ENCODE results near the gene GRIK3. TPM values are rescaled to one million over a fixed set of nuclear protein-coding genes. Genes with fewer than 3 reads are reported as not detected.

Gene GRIK3
- total and polyA plus RNA-seq, 4 donors: 0.68 to 1.6 TPM; not detected in 2

GRCh38 chr1:36836916-36837315, 197.4 kb downstream of the GRIK3 start:
- ATAC-seq (ENCODE audit: low FRiP score) (no peak), DNase-seq (no peak)
- intact Hi-C loops (cut with DNase I): no loop called here
- WGBS, 2 donors: 43 to 45% methylated on average over 3 of the region's 3 CpGs
- Histone ChIP-seq H3K27me3 (ENCODE audit: control insufficient read depth in 1 of 2, insufficient read depth in 2 of 2, low read length in 1 of 2) (no peaks in the 10 kb centered on the region), H3K4me3 (ENCODE audit: low read length in 2 of 2) (no peak overlapping the region), H3K27ac (ENCODE audit: low read depth in 1 of 2, low read length in 2 of 2) (no peak overlapping the region), H3K36me3 (ENCODE audit: control insufficient read depth in 1 of 2, insufficient read depth in 2 of 2, low read length in 1 of 2) (no peaks in the 10 kb centered on the region), H3K9me3 (ENCODE audit: control insufficient read depth, low read length) (no peaks in the 10 kb centered on the region), H3K4me1 (ENCODE audit: control insufficient read depth in 1 of 2, insufficient read depth in 2 of 2, low read length in 2 of 2) (no peaks in the 10 kb centered on the region)

GRCh38 chr1:36836196-36836883, 198.0 kb downstream of the GRIK3 start:
- Histone ChIP-seq H3K4me3 (ENCODE audit: low read length in 2 of 2) (no peak overlapping the region), H3K4me1 (ENCODE audit: control insufficient read depth in 1 of 2, insufficient read depth in 2 of 2, low read length in 2 of 2) (no peaks in the 10 kb centered on the region), H3K27me3 (ENCODE audit: control insufficient read depth in 1 of 2, insufficient read depth in 2 of 2, low read length in 1 of 2) (no peaks in the 10 kb centered on the region), H3K36me3 (ENCODE audit: control insufficient read depth in 1 of 2, insufficient read depth in 2 of 2, low read length in 1 of 2) (no peaks in the 10 kb centered on the region), H3K27ac (ENCODE audit: low read depth in 1 of 2, low read length in 2 of 2) (no peak overlapping the region), H3K9me3 (ENCODE audit: control insufficient read depth, low read length) (no peaks in the 10 kb centered on the region)
- WGBS, 2 donors: 60 to 63% methylated on average over 11 of the region's 11 CpGs
- intact Hi-C loops (cut with DNase I): no loop called here
- no peak for ATAC-seq (ENCODE audit: low FRiP score)
- peak in 1 of 2 donors; percentile 36 for DNase-seq

- Histone ChIP-seq H3K4me1 (ENCODE audit: control insufficient read depth in 1 of 2, insufficient read depth in 2 of 2, low read length in 2 of 2) (no peaks in the 10 kb centered on the region), H3K4me3 (ENCODE audit: low read length in 2 of 2) (no peak overlapping the region), H3K9me3 (ENCODE audit: control insufficient read depth, low read length) (no peaks in the 10 kb centered on the region), H3K27ac (ENCODE audit: low read depth in 1 of 2, low read length in 2 of 2) (no peak overlapping the region), H3K36me3 (ENCODE audit: control insufficient read depth in 1 of 2, insufficient read depth in 2 of 2, low read length in 1 of 2) (no peaks in the 10 kb centered on the region), H3K27me3 (ENCODE audit: control insufficient read depth in 1 of 2, insufficient read depth in 2 of 2, low read length in 1 of 2) (no peaks in the 10 kb centered on the region)
- DNase-seq (peak in 1 of 2 donors; percentile 64), ATAC-seq (ENCODE audit: low FRiP score) (no peak)
- intact Hi-C loops (cut with DNase I): no loop called here
- 63 to 65% methylated on average over 4 of the region's 4 CpGs for WGBS, 2 donors
These were observed 198.6 kb downstream of the GRIK3 start for GRCh38 chr1:36835696-36836095.

- WGBS, 2 donors: 41 to 52% methylated on average over 4 of the region's 4 CpGs
- H3K9me3 ChIP-seq (ENCODE audit: control insufficient read depth, low read length): no peaks in the 10 kb centered on the region
- H3K27me3 ChIP-seq (ENCODE audit: control insufficient read depth in 1 of 2, insufficient read depth in 2 of 2, low read length in 1 of 2): no peaks in the 10 kb centered on the region
- DNase-seq: no peak
- no peak overlapping the region for H3K27ac ChIP-seq (ENCODE audit: low read depth in 1 of 2, low read length in 2 of 2)
- intact Hi-C loops (cut with DNase I): no loop called here
- ATAC-seq (ENCODE audit: low FRiP score): no peak
- H3K4me1 ChIP-seq (ENCODE audit: control insufficient read depth in 1 of 2, insufficient read depth in 2 of 2, low read length in 2 of 2): no peaks in the 10 kb centered on the region
- no peak overlapping the region for H3K4me3 ChIP-seq (ENCODE audit: low read length in 2 of 2)
- no peaks in the 10 kb centered on the region for H3K36me3 ChIP-seq (ENCODE audit: control insufficient read depth in 1 of 2, insufficient read depth in 2 of 2, low read length in 1 of 2)
These were observed 199.2 kb downstream of the GRIK3 start for GRCh38 chr1:36835017-36835695.

GRCh38 chr1:36834586-36834985, 199.7 kb downstream of the GRIK3 start:
- Histone ChIP-seq H3K4me1 (ENCODE audit: control insufficient read depth in 1 of 2, insufficient read depth in 2 of 2, low read length in 2 of 2) (no peaks in the 10 kb centered on the region), H3K9me3 (ENCODE audit: control insufficient read depth, low read length) (no peaks in the 10 kb centered on the region), H3K36me3 (ENCODE audit: control insufficient read depth in 1 of 2, insufficient read depth in 2 of 2, low read length in 1 of 2) (no peaks in the 10 kb centered on the region), H3K4me3 (ENCODE audit: low read length in 2 of 2) (no peak overlapping the region), H3K27ac (ENCODE audit: low read depth in 1 of 2, low read length in 2 of 2) (no peak overlapping the region), H3K27me3 (ENCODE audit: control insufficient read depth in 1 of 2, insufficient read depth in 2 of 2, low read length in 1 of 2) (no peaks in the 10 kb centered on the region)
- 82 to 86% methylated on average over 5 of the region's 5 CpGs for WGBS, 2 donors
- intact Hi-C loops (cut with DNase I): no loop called here
- no peak for ATAC-seq (ENCODE audit: low FRiP score)
- peak in 1 of 2 donors; percentile 42 for DNase-seq

GRCh38 chr1:36831186-36831810, 203.0 kb downstream of the GRIK3 start:
- intact Hi-C loops (cut with DNase I): no loop called here
- 44% methylated on average over 9 of the region's 9 CpGs for WGBS, 2 donors
- DNase-seq: peak in 1 of 2 donors; percentile 21

GRCh38 chr1:36829961-36830360, 204.4 kb downstream of the GRIK3 start:
- 78 to 81% methylated on average over 4 of the region's 4 CpGs for WGBS, 2 donors
- no peaks in the 10 kb centered on the region for H3K36me3 ChIP-seq (ENCODE audit: control insufficient read depth in 1 of 2, insufficient read depth in 2 of 2, low read length in 1 of 2)
- no peaks in the 10 kb centered on the region for H3K9me3 ChIP-seq (ENCODE audit: control insufficient read depth, low read length)
- intact Hi-C loops (cut with DNase I): no loop called here
- ATAC-seq (ENCODE audit: low FRiP score) (no peak), DNase-seq (peak in 1 of 2 donors; percentile 5)
- H3K27ac ChIP-seq (ENCODE audit: low read depth in 1 of 2, low read length in 2 of 2): no peak overlapping the region
- no peaks in the 10 kb centered on the region for H3K4me1 ChIP-seq (ENCODE audit: control insufficient read depth in 1 of 2, insufficient read depth in 2 of 2, low read length in 2 of 2)
- H3K27me3 ChIP-seq (ENCODE audit: control insufficient read depth in 1 of 2, insufficient read depth in 2 of 2, low read length in 1 of 2): no peaks in the 10 kb centered on the region
- H3K4me3 ChIP-seq (ENCODE audit: low read length in 2 of 2): no peak overlapping the region

More at GRCh38 chr1:36831186-36831810, 203.0 kb downstream of the GRIK3 start:
- no peak for ATAC-seq (ENCODE audit: low FRiP score)
- H3K27me3 ChIP-seq (ENCODE audit: control insufficient read depth in 1 of 2, insufficient read depth in 2 of 2, low read length in 1 of 2): no peaks in the 10 kb centered on the region
- no peak overlapping the region for H3K27ac ChIP-seq (ENCODE audit: low read depth in 1 of 2, low read length in 2 of 2)
- no peaks in the 10 kb centered on the region for H3K4me1 ChIP-seq (ENCODE audit: control insufficient read depth in 1 of 2, insufficient read depth in 2 of 2, low read length in 2 of 2)
- no peaks in the 10 kb centered on the region for H3K9me3 ChIP-seq (ENCODE audit: control insufficient read depth, low read length)
- H3K36me3 ChIP-seq (ENCODE audit: control insufficient read depth in 1 of 2, insufficient read depth in 2 of 2, low read length in 1 of 2): no peaks in the 10 kb centered on the region
- H3K4me3 ChIP-seq (ENCODE audit: low read length in 2 of 2): no peak overlapping the region

- Histone ChIP-seq H3K27ac (ENCODE audit: low read depth in 1 of 2, low read length in 2 of 2) (no peak overlapping the region), H3K4me3 (ENCODE audit: low read length in 2 of 2) (no peak overlapping the region), H3K9me3 (ENCODE audit: control insufficient read depth, low read length) (no peaks in the 10 kb centered on the region), H3K36me3 (ENCODE audit: control insufficient read depth in 1 of 2, insufficient read depth in 2 of 2, low read length in 1 of 2) (no peaks in the 10 kb centered on the region), H3K4me1 (ENCODE audit: control insufficient read depth in 1 of 2, insufficient read depth in 2 of 2, low read length in 2 of 2) (no peaks in the 10 kb centered on the region), H3K27me3 (ENCODE audit: control insufficient read depth in 1 of 2, insufficient read depth in 2 of 2, low read length in 1 of 2) (no peaks in the 10 kb centered on the region)
- intact Hi-C loops (cut with DNase I): no loop called here
- ATAC-seq (ENCODE audit: low FRiP score) (no peak), DNase-seq (no peak)
- 78 to 81% methylated on average over 6 of the region's 6 CpGs for WGBS, 2 donors
These were observed 205.2 kb downstream of the GRIK3 start for GRCh38 chr1:36829066-36829465.
